Medulla oblongata (tissue), 1 donor: Measurements from ENCODE around the gene CEP128.

ENCODE experiments used
- DNase-seq: peaks from one replicate; pipeline ENCODE4 v3.0.0-alpha.2; 2015; ENCODE audit errors: extremely low spot score

CEP128 gene

GRCh38 chr14:80549141-80549540 is 392.4 kb downstream of the CEP128 start:
- peak; percentile 40 for DNase-seq

GRCh38 chr14:80545935-80546854 is 395.3 kb downstream of the CEP128 start:
- DNase-seq, result no peak

DNA sequence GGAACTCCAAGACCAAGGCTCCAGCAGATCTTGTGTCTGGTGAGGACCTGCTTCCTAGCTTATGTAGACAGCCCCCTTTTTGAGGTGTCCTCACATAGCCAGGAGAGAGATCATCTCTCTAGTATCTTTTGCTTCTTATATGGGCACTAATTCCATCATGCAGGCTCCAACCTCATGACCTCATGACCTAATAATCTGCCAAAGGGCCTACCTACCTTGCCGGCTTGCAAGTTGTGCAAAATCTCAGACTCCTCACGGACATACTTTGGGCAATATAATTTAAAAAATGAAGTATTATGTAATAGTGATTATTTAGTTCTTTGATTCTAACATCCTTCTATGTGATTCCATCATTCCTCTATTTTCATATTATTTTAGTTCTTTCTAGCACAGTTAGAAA is 397.2 kb downstream of the CEP128 start:
- DNase-seq, result no peak

DNA sequence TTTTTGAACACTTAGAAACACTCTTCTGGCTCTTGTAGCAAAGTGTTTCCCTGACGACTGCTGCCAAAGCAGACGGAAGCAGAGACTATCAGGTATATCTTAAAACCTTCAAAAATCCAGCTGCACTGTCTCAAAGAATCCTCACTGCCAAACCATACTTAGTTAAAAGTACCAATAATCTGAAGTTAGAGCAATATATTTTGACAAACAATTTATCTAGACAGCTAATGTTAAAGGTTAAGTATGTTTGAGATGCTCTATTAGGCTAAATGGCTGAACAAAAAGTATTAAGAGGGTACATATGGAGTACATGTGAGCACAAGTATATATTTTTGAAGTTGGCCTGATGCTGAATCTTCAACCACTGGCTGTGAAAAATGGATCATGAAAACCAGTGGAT is 398.3 kb downstream of the CEP128 start:
- DNase-seq, result no peak

GRCh38 chr14:80538633-80539375 is 402.7 kb downstream of the CEP128 start:
- no peak for DNase-seq

DNA sequence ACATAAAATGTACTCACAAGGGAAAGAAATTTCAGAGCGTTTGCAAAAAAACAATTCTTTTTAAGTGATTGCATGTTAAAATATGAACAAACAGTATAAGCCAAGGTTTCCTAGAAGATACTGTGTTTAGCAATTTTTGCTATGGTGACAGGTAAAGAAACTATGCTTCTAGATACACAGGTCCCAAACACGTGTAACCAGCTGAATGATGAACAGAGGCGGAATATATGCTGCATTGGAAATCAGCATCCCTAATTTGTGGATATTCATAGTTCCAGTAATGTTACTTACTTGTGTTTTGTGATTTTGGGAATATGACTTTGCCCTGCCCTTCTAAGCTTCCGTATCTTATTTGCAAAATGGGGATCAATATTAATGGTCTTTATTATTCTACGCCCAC is 403.9 kb downstream of the CEP128 start:
- DNase-seq, result no peak

- DNase-seq, result no peak
These were observed 405.1 kb downstream of the CEP128 start for GRCh38 chr14:80536456-80536855.

DNA sequence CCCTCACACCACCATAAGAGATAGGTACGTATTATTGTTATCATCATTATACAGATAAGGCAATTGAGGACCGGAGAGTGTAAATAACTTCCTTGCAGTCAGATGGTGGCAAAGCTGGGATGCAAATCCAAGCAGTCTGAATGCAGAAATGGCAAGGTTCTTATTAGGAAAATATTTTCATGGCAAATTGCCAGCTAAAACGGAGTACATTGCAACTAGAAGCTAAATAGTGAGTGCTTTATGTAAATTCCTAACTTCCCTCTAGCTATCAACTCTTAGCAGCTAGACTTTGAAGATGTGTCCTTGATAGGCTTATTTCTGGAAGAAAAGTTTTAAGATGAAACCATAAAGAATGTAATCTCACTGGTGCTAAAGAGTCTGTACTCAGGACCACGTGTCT is 406.4 kb downstream of the CEP128 start:
- DNase-seq, result no peak

- no peak for DNase-seq
These were observed 417.9 kb downstream of the CEP128 start for GRCh38 chr14:80523518-80524117.

- peak; percentile 11 for DNase-seq
These were observed 418.6 kb downstream of the CEP128 start for GRCh38 chr14:80522936-80523335.

GRCh38 chr14:80522411-80522810 is 419.1 kb downstream of the CEP128 start:
- DNase-seq, result no peak

GRCh38 chr14:80521456-80521855 is 420.1 kb downstream of the CEP128 start:
- no peak for DNase-seq

GRCh38 chr14:80519002-80519401 is 422.5 kb downstream of the CEP128 start:
- DNase-seq, result no peak

- DNase-seq, result no peak
These were observed 423.4 kb downstream of the CEP128 start for GRCh38 chr14:80518173-80518572.

- DNase-seq, result no peak
These were observed 434.2 kb downstream of the CEP128 start for GRCh38 chr14:80507292-80507869.

- no peak for DNase-seq
These were observed 436.8 kb downstream of the CEP128 start for GRCh38 chr14:80504781-80505180.

DNA sequence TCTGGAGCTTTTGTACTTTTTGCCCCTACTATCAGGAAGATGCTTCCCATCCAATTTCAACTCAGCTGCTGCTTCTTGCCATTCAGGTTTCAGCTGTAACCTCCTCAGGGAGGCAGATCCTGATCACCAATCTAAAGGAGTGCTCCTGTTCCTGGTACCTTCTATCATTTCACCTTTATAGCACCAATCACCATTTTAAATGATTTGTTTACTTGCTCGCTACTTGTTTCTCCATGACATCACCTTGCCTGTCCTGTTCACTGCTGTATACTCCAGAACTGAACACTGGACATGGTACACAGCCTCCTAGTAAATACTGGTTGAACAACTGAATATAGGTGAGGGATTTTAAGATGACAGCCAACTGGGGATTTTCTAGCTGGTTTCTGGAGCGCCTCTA is 443.0 kb downstream of the CEP128 start:
- no peak for DNase-seq

DNA sequence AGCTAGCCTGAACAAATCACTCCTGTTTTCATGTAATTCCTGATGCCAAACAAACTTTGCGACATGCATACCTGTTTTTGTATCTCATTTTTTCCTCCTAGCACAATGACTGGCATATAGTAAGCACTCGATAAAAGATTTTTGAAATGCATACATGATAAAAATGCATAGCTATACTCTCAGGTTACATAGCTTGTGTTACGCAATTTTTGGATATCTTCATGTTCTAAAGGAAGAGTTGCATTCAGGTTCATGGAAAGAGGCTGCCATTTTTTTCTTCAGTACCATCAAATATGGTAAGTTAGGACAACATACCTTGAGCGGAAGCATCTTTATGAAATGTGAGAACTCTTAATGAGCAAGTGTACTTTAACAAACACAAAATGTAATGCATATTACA is 445.4 kb downstream of the CEP128 start:
- DNase-seq, result no peak

GRCh38 chr14:80494769-80495168 is 446.8 kb downstream of the CEP128 start:
- no peak for DNase-seq

DNA sequence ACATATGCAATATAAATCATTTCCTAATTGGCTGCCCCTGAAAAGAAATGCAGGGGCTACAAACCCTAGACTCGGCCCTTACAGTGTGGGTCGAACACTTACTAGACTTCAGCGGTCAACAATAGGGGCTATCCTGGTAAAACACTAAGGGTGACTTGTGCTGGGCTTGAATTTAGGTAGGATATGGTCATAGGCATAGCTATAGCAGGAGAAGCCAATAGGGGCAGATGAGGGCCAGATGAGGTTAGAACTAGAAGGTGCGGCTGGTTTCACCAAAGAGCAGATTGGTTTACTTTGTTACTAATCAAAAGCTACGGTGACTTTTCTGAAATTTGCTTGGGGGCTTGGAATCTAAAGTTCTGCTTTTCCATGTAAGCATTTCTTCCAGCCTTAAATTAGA is 447.9 kb downstream of the CEP128 start:
- no peak for DNase-seq

- DNase-seq, result no peak
These were observed 449.9 kb downstream of the CEP128 start for GRCh38 chr14:80491650-80492049.

GRCh38 chr14:80491131-80491530 is 450.4 kb downstream of the CEP128 start:
- DNase-seq, result peak; percentile 26
